Measurements from ENCODE around the gene SLC12A1.

- no peak for TF ChIP-seq CTCF (IDR thresholded peaks at IDR 0.05; ENCODE audit: low read length)
- TF ChIP-seq EZH2 (IDR thresholded peaks at IDR 0.05; ENCODE audit: borderline replicate concordance, low read length): no peak
These were observed 42.3 kb downstream of the SLC12A1 start for GRCh38 chr15:48248414-48248813.
